CD4-positive, alpha-beta T cell (primary cell): ENCODE results near the gene NMNAT1. TPM values are rescaled to one million over a fixed set of nuclear protein-coding genes. Genes with fewer than 3 reads are reported as not detected.
"Not testable (repeated sequence)": the region's sequence is repeated elsewhere in the genome, so short reads cannot be mapped to it uniquely, and the experiment has no call there.

ENCODE experiments used
- ATAC-seq: fragments of 200-7000 bp; cut with Tn5 transposase; one replicate; pipeline ENCODE4 v1.10.0; 2022; ENCODE audit warnings: mild to moderate bottlenecking; ENCODE audit not compliant: poor library complexity
- CTCF ChIA-PET: fragments of 350-600 bp; sonication (Branson Sonifier 250); formaldehyde crosslinking; loops from one replicate; lab custom pipeline; 2021; ENCODE audit warnings: antibody characterized with exemption, inconsistent platforms; lab: Charles Lee
- POLR2A ChIA-PET: fragments of 350-600 bp; sonication (Branson Sonifier 250); formaldehyde crosslinking; loops from one replicate; lab custom pipeline; 2021; ENCODE audit warnings: antibody characterized with exemption, inconsistent platforms; lab: Charles Lee
- DNase-seq, 14 experiments: peaks; one replicate each; pipeline ENCODE4 v3.0.0-alpha.2; 2013 to 2020; ENCODE audit warnings: mixed read lengths in 2 of 14
- H3K27ac ChIP-seq, 2 donors: one replicate each; pipeline versions ENCODE4 v1.5.1 to v1.7.0; 2013; ENCODE audit warnings: low read length in 2 of 2, low read depth in 1 of 2, mild to moderate bottlenecking in 1 of 2
- H3K27me3 ChIP-seq, 2 experiments: 1 replicate in 1 of 2; 2 replicates in 1 of 2; pipeline versions ENCODE4 v1.6.1 to v1.7.0; 2013; ENCODE audit warnings: low read length in 2 of 2, control low read depth in 1 of 2, mild to moderate bottlenecking in 1 of 2, moderate library complexity in 1 of 2; ENCODE audit not compliant: insufficient read depth in 2 of 2, control insufficient read depth in 1 of 2
- H3K36me3 ChIP-seq: one replicate; pipeline ENCODE4 v1.6.1; 2013; ENCODE audit warnings: low read length, control low read depth; ENCODE audit not compliant: insufficient read depth
- H3K4me1 ChIP-seq: one replicate; pipeline ENCODE4 v1.6.1; 2013; ENCODE audit warnings: low read length, control low read depth; ENCODE audit not compliant: insufficient read depth
- H3K4me3 ChIP-seq: one replicate; pipeline ENCODE4 v1.5.1; 2013; ENCODE audit warnings: mild to moderate bottlenecking, low read length, moderate library complexity
- H3K9me3 ChIP-seq, 2 experiments: 1 replicate in 1 of 2; 2 replicates in 1 of 2; pipeline versions ENCODE4 v1.6.1 to v1.7.0; 2013; ENCODE audit warnings: low read length in 2 of 2, mild to moderate bottlenecking in 2 of 2, control low read depth in 1 of 2, moderate library complexity in 1 of 2; ENCODE audit not compliant: control insufficient read depth in 1 of 2, insufficient read depth in 1 of 2
- H3K27ac Mint-ChIP-seq: one replicate; pipeline ENCODE4 v1.8.0; 2020; ENCODE audit warnings: mixed read lengths
- H3K27me3 Mint-ChIP-seq: one replicate; pipeline ENCODE4 v1.8.0; 2021; ENCODE audit warnings: mixed read lengths
- H3K36me3 Mint-ChIP-seq: one replicate; pipeline ENCODE4 v1.8.0; 2021; ENCODE audit warnings: low read depth, mixed read lengths
- H3K4me1 Mint-ChIP-seq: one replicate; pipeline ENCODE4 v1.8.0; 2021; ENCODE audit warnings: low read depth, mixed read lengths
- H3K4me3 Mint-ChIP-seq: one replicate; pipeline ENCODE4 v1.8.0; 2020; ENCODE audit warnings: mild to moderate bottlenecking, mixed read lengths
- H3K9me3 Mint-ChIP-seq: one replicate; pipeline ENCODE4 v1.8.0; 2020; ENCODE audit warnings: mixed read lengths
- intact Hi-C, 2 experiments: fragments of 100-400 bp; cut with DNase I in 1 of 2; cut with micrococcal nuclease in 1 of 2; formaldehyde crosslinking; loops; one replicate each; pipeline versions ENCODE4 v1.15.1 to v1.9.0; 2023 to 2025; cut with DNase I, micrococcal nuclease
- total RNA-seq, 174 experiments: library from RNA in 2 of 174; stranded (reverse) in 2 of 174; gene quantifications; one replicate each; pipeline ENCODE4 v1.2.3 and lab custom pipeline; 2021 to 2026
- TF ChIP-seq, protein P1 (sequence below): fragments of 200-600 bp; IDR thresholded peaks from one replicate; pipeline ENCODE4 v1.8.0; 2022; ENCODE audit warnings: antibody characterized with exemption, mild to moderate bottlenecking

NMNAT1 gene
- total RNA-seq, 2 experiments from 2014 or later: 0.66 to 1.0 TPM

DNA sequence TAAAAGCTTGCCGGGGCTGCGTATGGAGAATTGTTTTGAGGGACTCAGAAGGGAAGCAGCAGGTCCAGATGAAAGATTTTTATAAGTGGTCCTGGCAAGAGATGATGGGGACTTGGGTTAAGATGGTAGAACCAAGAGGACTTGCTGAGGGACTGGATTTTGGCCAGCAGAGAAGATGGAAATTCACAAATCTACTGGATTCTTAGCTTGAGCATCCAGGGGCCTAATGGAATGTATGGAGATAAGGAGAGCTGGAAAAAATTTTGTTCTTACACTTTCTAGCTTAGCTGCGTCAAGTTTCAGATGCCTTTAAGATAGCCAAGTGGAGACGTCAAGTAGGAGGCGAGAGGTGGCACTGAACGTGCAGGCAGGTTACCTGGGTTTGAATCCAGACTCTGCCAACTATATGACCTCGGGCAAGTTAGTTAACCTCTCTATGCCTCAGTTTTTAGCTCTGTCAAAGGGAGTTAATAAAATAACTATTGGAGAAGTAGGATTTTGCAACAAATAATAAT lies 50.3 kb downstream of the NMNAT1 start:
- H3K4me3 ChIP-seq: no peak overlapping the region
- H3K27ac Mint-ChIP-seq: no peak overlapping the region
- peaks cover 37% of the 10 kb centered on the region for H3K27me3 Mint-ChIP-seq
- H3K4me3 Mint-ChIP-seq: no peak overlapping the region
- ATAC-seq (no peak), DNase-seq (no peak)
- H3K4me1 Mint-ChIP-seq: peaks cover 6% of the 10 kb centered on the region
- H3K4me1 ChIP-seq: peaks cover 16% of the 10 kb centered on the region
- H3K27me3 ChIP-seq: peaks cover 17 to 19% of the 10 kb centered on the region in 2 experiments
- no peak overlapping the region for H3K27ac ChIP-seq
- ChIA-PET CTCF (no interaction called here), POLR2A (no interaction called here)
- no peaks in the 10 kb centered on the region for H3K9me3 Mint-ChIP-seq
- TF ChIP-seq, protein P1, sequence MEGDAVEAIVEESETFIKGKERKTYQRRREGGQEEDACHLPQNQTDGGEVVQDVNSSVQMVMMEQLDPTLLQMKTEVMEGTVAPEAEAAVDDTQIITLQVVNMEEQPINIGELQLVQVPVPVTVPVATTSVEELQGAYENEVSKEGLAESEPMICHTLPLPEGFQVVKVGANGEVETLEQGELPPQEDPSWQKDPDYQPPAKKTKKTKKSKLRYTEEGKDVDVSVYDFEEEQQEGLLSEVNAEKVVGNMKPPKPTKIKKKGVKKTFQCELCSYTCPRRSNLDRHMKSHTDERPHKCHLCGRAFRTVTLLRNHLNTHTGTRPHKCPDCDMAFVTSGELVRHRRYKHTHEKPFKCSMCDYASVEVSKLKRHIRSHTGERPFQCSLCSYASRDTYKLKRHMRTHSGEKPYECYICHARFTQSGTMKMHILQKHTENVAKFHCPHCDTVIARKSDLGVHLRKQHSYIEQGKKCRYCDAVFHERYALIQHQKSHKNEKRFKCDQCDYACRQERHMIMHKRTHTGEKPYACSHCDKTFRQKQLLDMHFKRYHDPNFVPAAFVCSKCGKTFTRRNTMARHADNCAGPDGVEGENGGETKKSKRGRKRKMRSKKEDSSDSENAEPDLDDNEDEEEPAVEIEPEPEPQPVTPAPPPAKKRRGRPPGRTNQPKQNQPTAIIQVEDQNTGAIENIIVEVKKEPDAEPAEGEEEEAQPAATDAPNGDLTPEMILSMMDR: no peak
- H3K36me3 Mint-ChIP-seq: no peaks in the 10 kb centered on the region
- H3K36me3 ChIP-seq: no peaks in the 10 kb centered on the region
- peaks cover 0 to 10% of the 10 kb centered on the region in 2 experiments for H3K9me3 ChIP-seq
- intact Hi-C loops: no loop called here

DNA sequence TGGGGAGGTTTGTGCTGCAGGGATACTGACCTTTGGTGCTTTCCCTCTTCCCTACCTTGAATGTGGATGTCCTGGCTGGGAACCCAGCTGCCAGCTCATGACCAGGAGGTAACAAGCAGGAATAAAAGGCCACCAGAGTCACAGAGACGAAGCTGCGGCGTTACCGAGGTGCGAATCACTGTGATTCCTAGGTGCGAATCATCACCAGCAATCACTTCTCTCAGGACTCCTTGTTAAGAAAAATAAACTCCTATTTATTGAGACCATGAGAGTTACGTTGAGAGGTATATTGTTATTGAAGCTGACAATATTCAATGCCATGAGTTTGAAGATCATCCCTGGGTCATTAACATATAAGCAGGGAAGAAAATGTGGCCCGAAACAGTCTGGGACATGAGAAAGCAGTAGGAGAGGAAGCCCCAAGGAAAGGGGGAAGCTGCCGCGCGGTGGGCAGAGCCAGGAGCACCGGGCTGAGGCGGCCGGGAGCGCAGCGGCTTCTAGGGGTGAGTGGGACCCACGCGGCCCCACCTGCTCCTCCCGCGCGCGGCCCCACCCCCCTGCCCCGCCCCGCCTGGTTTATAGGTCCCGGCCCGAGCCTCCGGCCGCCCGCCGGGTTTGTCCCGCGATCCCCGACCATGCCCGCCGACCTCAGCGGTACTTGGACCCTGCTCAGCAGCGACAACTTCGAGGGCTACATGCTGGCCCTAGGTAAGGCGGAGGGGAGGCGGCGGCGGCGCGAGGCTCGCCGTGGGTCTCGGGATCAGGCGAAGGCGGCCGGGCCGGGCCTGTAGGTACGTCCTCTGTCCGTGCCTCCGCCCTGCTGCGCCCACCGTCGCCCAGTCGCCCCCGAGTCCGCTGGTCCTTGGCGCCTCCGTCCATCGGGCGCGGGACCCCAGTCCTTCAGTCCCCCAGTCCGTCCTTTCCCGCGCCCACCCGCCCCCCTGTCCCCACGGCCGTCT lies 53.6 kb downstream of the NMNAT1 start, which contains the start of gene RBP7:
Gene RBP7, plus strand, starts transcription at position 605 of the 959 bp plus-strand sequence. Its CDS starts 31 bp downstream, at position 636.
- H3K27ac Mint-ChIP-seq: no peak within 1 kb of the TSS

DNA sequence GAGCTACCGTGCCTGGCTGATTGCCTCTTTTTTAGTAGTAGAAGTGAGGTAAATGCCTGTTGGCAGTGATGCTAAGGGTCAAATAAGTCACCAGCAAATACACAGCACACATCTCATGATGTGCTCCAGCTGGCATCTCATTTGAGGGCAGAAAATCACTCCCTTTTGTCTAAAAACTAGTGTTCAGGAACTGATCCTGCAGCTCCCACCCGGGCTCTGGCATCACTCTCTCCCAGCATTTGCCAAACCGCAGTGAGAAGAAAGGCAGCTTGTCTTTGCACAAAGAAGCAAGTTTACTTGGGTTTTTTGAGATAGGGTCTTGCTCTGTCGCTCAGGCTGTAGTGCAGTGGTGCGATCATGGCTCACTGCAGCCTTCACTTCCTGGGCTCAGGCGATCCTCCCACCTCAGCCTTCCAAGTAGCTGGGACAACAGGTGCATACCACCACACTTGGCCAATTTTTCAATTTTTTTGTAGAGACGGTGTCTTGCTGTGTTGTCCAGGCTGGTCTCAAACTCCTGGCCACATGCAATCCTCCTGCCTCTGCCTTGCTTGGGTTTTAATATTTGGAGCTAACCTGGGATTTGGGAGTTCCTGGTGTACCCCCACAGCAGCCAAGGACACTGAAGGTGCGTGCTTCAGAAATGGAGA lies 57.9 kb downstream of the NMNAT1 start:
- peaks cover 6% of the 10 kb centered on the region for H3K4me1 Mint-ChIP-seq
- H3K27me3 ChIP-seq: peaks cover 20 to 41% of the 10 kb centered on the region in 2 experiments
- H3K9me3 ChIP-seq: peaks cover 0 to 14% of the 10 kb centered on the region in 2 experiments
- no peaks in the 10 kb centered on the region for H3K36me3 Mint-ChIP-seq
- TF ChIP-seq, protein P1: no peak
- intact Hi-C loops: no loop called here
- POLR2A ChIA-PET: interaction anchor here (0.6 kb wide), 1 partner anchor 1082 kb away, joined by 4 read pairs; no protein-coding TSS in a partner anchor
- CTCF ChIA-PET: no interaction called here
- ATAC-seq: no peak
- no peak overlapping the region for H3K4me3 ChIP-seq
- no peaks in the 10 kb centered on the region for H3K9me3 Mint-ChIP-seq
- no peak overlapping the region for H3K27ac ChIP-seq
- DNase-seq: no peak
- peaks cover 38% of the 10 kb centered on the region for H3K27me3 Mint-ChIP-seq
- H3K4me3 Mint-ChIP-seq: no peak overlapping the region
- H3K36me3 ChIP-seq: no peaks in the 10 kb centered on the region
- peaks cover 16% of the 10 kb centered on the region for H3K4me1 ChIP-seq
- no peak overlapping the region for H3K27ac Mint-ChIP-seq

More for the DNA sequence above, 53.6 kb downstream of the NMNAT1 start, which contains the start of gene RBP7:
- Histone ChIP-seq H3K36me3 (no peaks in the 10 kb centered on the region), H3K27ac (no peak within 1 kb of the TSS), H3K4me1 (peaks cover 16% of the 10 kb centered on the region), H3K27me3 (peaks cover 22 to 34% of the 10 kb centered on the region in 2 experiments), H3K4me3 (peak within 1 kb of the TSS; percentile 12), H3K9me3 (peaks cover 0 to 14% of the 10 kb centered on the region in 2 experiments)
- CTCF ChIA-PET: no interaction called here
- POLR2A ChIA-PET: no interaction called here
- H3K4me1 Mint-ChIP-seq: peaks cover 6% of the 10 kb centered on the region
- H3K36me3 Mint-ChIP-seq: no peaks in the 10 kb centered on the region
- peaks cover 50% of the 10 kb centered on the region for H3K27me3 Mint-ChIP-seq
- no peaks in the 10 kb centered on the region for H3K9me3 Mint-ChIP-seq
- ATAC-seq (no peak), DNase-seq (peak in 7 of 14 experiments; percentile 1 to 39 (median 3))
- TF ChIP-seq, protein P1: no peak
- intact Hi-C loops: no loop called here
- H3K4me3 Mint-ChIP-seq: peak within 1 kb of the TSS; percentile 86

DNA sequence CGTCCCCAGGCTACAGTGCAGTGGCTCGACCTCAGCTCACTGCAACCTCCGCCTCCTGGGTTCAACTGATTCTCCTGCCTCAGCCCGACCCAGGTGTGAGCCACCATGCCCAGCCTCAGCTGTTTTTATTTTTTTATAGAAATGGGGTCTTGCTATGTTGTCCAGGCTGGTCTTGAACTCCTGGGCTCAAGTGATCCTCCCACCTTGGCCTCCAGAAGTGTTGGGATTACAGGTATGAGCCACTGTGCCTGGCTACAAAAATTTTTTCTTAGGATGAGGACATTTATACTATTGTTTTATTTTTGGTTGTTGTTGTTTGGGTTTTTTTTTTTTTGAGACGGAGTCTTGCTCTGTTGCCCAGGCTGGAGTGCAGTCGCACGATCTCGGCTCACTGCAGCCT lies 62.0 kb downstream of the NMNAT1 start:
- H3K4me3 Mint-ChIP-seq, ATAC-seq, H3K4me1 ChIP-seq, POLR2A ChIA-PET, H3K36me3 ChIP-seq, CTCF ChIA-PET, H3K27ac ChIP-seq, H3K36me3 Mint-ChIP-seq, H3K4me1 Mint-ChIP-seq, H3K4me3 ChIP-seq, DNase-seq, intact Hi-C loops, H3K27ac Mint-ChIP-seq, H3K9me3 Mint-ChIP-seq, H3K9me3 ChIP-seq: not testable (repeated sequence)
- H3K27me3 ChIP-seq: peaks cover 0 to 15% of the 10 kb centered on the region in 2 experiments
- peaks cover 15% of the 10 kb centered on the region for H3K27me3 Mint-ChIP-seq
